HepG2 (cell line): ENCODE measurements around the gene NUP153. TPM values are rescaled to one million over a fixed set of nuclear protein-coding genes. Genes with fewer than 3 reads are reported as not detected.

ENCODE experiments used
- ARID5B ChIP-seq: IDR thresholded peaks from 2 replicates; pipeline ENCODE4 v1.4.0; 2020; ENCODE audit warnings: mild to moderate bottlenecking, missing genetic modification reagents
- BHLHE40 ChIP-seq: IDR thresholded peaks from 2 replicates; pipeline ENCODE4 v1.6.1; 2011; ENCODE audit warnings: low read length, improper control_type of control experiment
- CBX5 ChIP-seq: sonication (generic); formaldehyde crosslinking; IDR thresholded peaks from 2 replicates; pipeline ENCODE4 v1.4.0; 2020; ENCODE audit warnings: missing genetic modification reagents, borderline replicate concordance
- CREB1 ChIP-seq, 2 experiments: fragments of 450-650 bp in 1 of 2; IDR thresholded peaks; 2 replicates each; pipeline ENCODE4 v1.6.1; 2016 to 2017; ENCODE audit warnings: control low read depth in 1 of 2, mild to moderate bottlenecking in 1 of 2, missing compliant biosample characterization in 1 of 2, missing genetic modification characterization in 1 of 2
- GFI1 ChIP-seq: sonication (generic); formaldehyde crosslinking; IDR thresholded peaks from 2 replicates; pipeline ENCODE4 v1.5.0; 2020; ENCODE audit warnings: missing genetic modification reagents, mild to moderate bottlenecking, borderline replicate concordance
- MAF1 ChIP-seq: sonication (generic); formaldehyde crosslinking; IDR thresholded peaks from 2 replicates; pipeline ENCODE4 v1.5.0; 2020; ENCODE audit warnings: missing genetic modification reagents, borderline replicate concordance
- MAFK ChIP-seq, 2 experiments: IDR thresholded peaks in 1 of 2; conservative IDR thresholded peaks in 1 of 2; 2 replicates each; pipeline ENCODE4 v1.6.1; 2011; ENCODE audit warnings: improper control_type of control experiment in 2 of 2, low read length in 2 of 2
- PITX1 ChIP-seq: sonication (generic); formaldehyde crosslinking; IDR thresholded peaks from 2 replicates; pipeline ENCODE4 v1.5.1; 2020; ENCODE audit warnings: mild to moderate bottlenecking, missing genetic modification reagents
- SALL1 ChIP-seq: sonication (generic); formaldehyde crosslinking; IDR thresholded peaks from 2 replicates; pipeline ENCODE4 v1.8.0; 2022; ENCODE audit warnings: mild to moderate bottlenecking, missing genetic modification reagents
- SAP130 ChIP-seq: IDR thresholded peaks from 2 replicates; pipeline ENCODE4 v1.6.1; 2016; ENCODE audit warnings: low read depth
- SUZ12 ChIP-seq: fragments of 150-350 bp; IDR thresholded peaks from 2 replicates; pipeline ENCODE4 v1.6.1; 2014; ENCODE audit warnings: low read depth, low read length
- TCF7 ChIP-seq: sonication (generic); IDR thresholded peaks from 2 replicates; pipeline ENCODE4 v1.6.1; 2016; ENCODE audit warnings: antibody characterized with exemption, low read depth
- THRA ChIP-seq: sonication (generic); formaldehyde crosslinking; IDR thresholded peaks from 2 replicates; pipeline ENCODE4 v1.4.0; 2020; ENCODE audit warnings: missing genetic modification reagents, borderline replicate concordance
- ZFP41 ChIP-seq: sonication (generic); formaldehyde crosslinking; IDR thresholded peaks from 2 replicates; pipeline ENCODE4 v1.4.0; 2020; ENCODE audit warnings: mild to moderate bottlenecking, missing genetic modification reagents, borderline replicate concordance
- ZMYM2 ChIP-seq: sonication (generic); formaldehyde crosslinking; IDR thresholded peaks from 2 replicates; pipeline ENCODE4 v1.8.0; 2022; ENCODE audit warnings: mild to moderate bottlenecking, missing genetic modification reagents
- ZNF276 ChIP-seq: sonication (generic); formaldehyde crosslinking; IDR thresholded peaks from 2 replicates; pipeline ENCODE4 v1.4.0; 2020; ENCODE audit warnings: mild to moderate bottlenecking, low read depth, missing genetic modification reagents
- ZNF484 ChIP-seq: sonication (generic); formaldehyde crosslinking; IDR thresholded peaks from 2 replicates; pipeline ENCODE4 v1.5.1; 2020; ENCODE audit warnings: mild to moderate bottlenecking, low read depth, missing genetic modification reagents, borderline replicate concordance
- ZNF503 ChIP-seq: sonication (generic); formaldehyde crosslinking; IDR thresholded peaks from 2 replicates; pipeline ENCODE4 v1.4.0; 2020; ENCODE audit warnings: missing genetic modification reagents
- ZUFSP ChIP-seq: sonication (generic); formaldehyde crosslinking; IDR thresholded peaks from 2 replicates; pipeline ENCODE4 v1.9.0; 2021; ENCODE audit warnings: missing genetic modification reagents, mild to moderate bottlenecking, borderline replicate concordance
- polyA plus RNA-seq, 8 experiments: library from polyadenylated mRNA; depleted of rRNA in 3 of 8; stranded (reverse) in 7 of 8; unstranded in 1 of 8; fragments of >200 nt; fragmentation: Illumina TruSeq in 4 of 8; extraction: Trizol in 4 of 8; gene quantifications; 2 replicates each; pipeline versions ENCODE4 v1.2.1 to v1.2.3, GENCODE V29; 2011 to 2016; ENCODE audit warnings: low read depth in 4 of 8, missing spikeins in 1 of 8, mixed read lengths in 1 of 8; ENCODE audit not compliant: insufficient read depth in 1 of 8
- total RNA-seq, 5 experiments: library from RNA; depleted of rRNA; stranded (reverse); fragments of >200 nt; fragmentation: Illumina TruSeq; extraction: Trizol; gene quantifications; 2 replicates each; pipeline ENCODE4 v1.2.3, GENCODE V29; 2016; ENCODE audit warnings: low read depth in 1 of 5

NUP153 gene
- total and polyA plus RNA-seq, 2 of the 13 experiments (the other 11 are each of a cell fraction or from before 2014, with no cell fraction given): 29.8 to 55.2 TPM

- no peak for TF ChIP-seq ZUFSP (CRISPR knock-in tag)
- TF ChIP-seq ZNF484 (CRISPR knock-in tag): no peak
- peak; percentile 89 for TF ChIP-seq ARID5B (CRISPR knock-in tag)
- peak; percentile 16; the same call in 1 of the 2 replicates for TF ChIP-seq ZMYM2 (CRISPR knock-in tag)
- TF ChIP-seq MAFK (conservative IDR thresholded peaks at IDR 0.05 in 1 of 2, IDR thresholded peaks at IDR 0.05 in 1 of 2; ENCODE audit: low read length in 2 of 2): peak; percentile 84 to 88
- peak; percentile 85 for TF ChIP-seq BHLHE40
- 0 out of 2 replicates have a peak, but pooled peaks have one; percentile 15 for TF ChIP-seq ZNF503 (CRISPR knock-in tag)
- TF ChIP-seq CBX5: no peak
- TF ChIP-seq TCF7: peak; percentile 40; the same call in 1 of the 2 replicates
- TF ChIP-seq SAP130 (CRISPR knock-in tag): peak; percentile 53; the same call in 1 of the 2 replicates
- peak; percentile 60; the same call in 1 of the 2 replicates for TF ChIP-seq PITX1
- TF ChIP-seq CREB1 (IDR thresholded peaks at IDR 0.05): no peak
- peak; percentile 61; the same call in 1 of the 2 replicates for TF ChIP-seq CREB1 (CRISPR knock-in tag; IDR thresholded peaks at IDR 0.05)
- TF ChIP-seq GFI1 (CRISPR knock-in tag): peak; percentile 36; the same call in 1 of the 2 replicates
- no peak for TF ChIP-seq ZNF276 (CRISPR knock-in tag)
- TF ChIP-seq SALL1 (CRISPR knock-in tag): peak; percentile 39; the same call in 1 of the 2 replicates
- TF ChIP-seq SUZ12: no peak
- peak; percentile 55; the same call in 1 of the 2 replicates for TF ChIP-seq THRA
- no peak for TF ChIP-seq MAF1 (CRISPR knock-in tag)
- no peak for TF ChIP-seq ZFP41 (CRISPR knock-in tag)
Observed at GRCh38 chr6:17714177-17714576, 7.5 kb upstream of the NUP153 start (continued).
